Osteocyte (in vitro differentiated cells): ENCODE results near the gene ZFP62. TPM values are rescaled to one million over a fixed set of nuclear protein-coding genes. Genes with fewer than 3 reads are reported as not detected.

Source experiments
- DNase-seq: peaks from one replicate; pipeline ENCODE4 v3.0.0; 2021; ENCODE audit warnings: mixed read lengths; ENCODE audit not compliant: unreplicated experiment; ENCODE audit errors: extremely low spot score
- H3K27ac Mint-ChIP-seq: one replicate; pipeline ENCODE4 v1.8.0; 2021; ENCODE audit warnings: mild to moderate bottlenecking, mixed read lengths; ENCODE audit not compliant: unreplicated experiment
- H3K27me3 Mint-ChIP-seq: one replicate; pipeline ENCODE4 v1.8.0; 2021; ENCODE audit warnings: mixed read lengths; ENCODE audit not compliant: unreplicated experiment
- H3K36me3 Mint-ChIP-seq: one replicate; pipeline ENCODE4 v1.8.0; 2021; ENCODE audit warnings: mixed read lengths; ENCODE audit not compliant: unreplicated experiment
- H3K4me1 Mint-ChIP-seq: one replicate; pipeline ENCODE4 v1.8.0; 2021; ENCODE audit warnings: mixed read lengths; ENCODE audit not compliant: unreplicated experiment
- H3K4me3 Mint-ChIP-seq: one replicate; pipeline ENCODE4 v1.8.0; 2021; ENCODE audit warnings: mild to moderate bottlenecking, moderate library complexity, mixed read lengths; ENCODE audit not compliant: unreplicated experiment
- H3K9me3 Mint-ChIP-seq: one replicate; pipeline ENCODE4 v1.8.0; 2021; ENCODE audit warnings: mixed read lengths; ENCODE audit not compliant: unreplicated experiment
- CTCF ChIP-seq: fragments of 200-600 bp; sonication (generic); IDR thresholded peaks from 2 replicates; pipeline ENCODE4 v1.5.0; 2021; ENCODE audit warnings: antibody characterized with exemption, mild to moderate bottlenecking, moderate library complexity
- total RNA-seq: library from RNA; stranded (reverse); gene quantifications from 2 replicates; pipeline ENCODE4 v1.2.1, GENCODE V29; 2021

Gene ZFP62
- total RNA-seq, 1 donor from 2014 or later, result 21.7 TPM

GRCh38 chr5:180839227-180839626 is 21.8 kb downstream of the ZFP62 start:
- DNase-seq, result no peak
- Mint-ChIP-seq H3K4me3 (no peak overlapping the region), H3K27ac (no peak overlapping the region), H3K4me1 (no peaks in the 10 kb centered on the region), H3K27me3 (no peaks in the 10 kb centered on the region), H3K9me3 (peaks cover 15% of the 10 kb centered on the region), H3K36me3 (peaks cover 5% of the 10 kb centered on the region)
- no peak for TF ChIP-seq CTCF

DNA sequence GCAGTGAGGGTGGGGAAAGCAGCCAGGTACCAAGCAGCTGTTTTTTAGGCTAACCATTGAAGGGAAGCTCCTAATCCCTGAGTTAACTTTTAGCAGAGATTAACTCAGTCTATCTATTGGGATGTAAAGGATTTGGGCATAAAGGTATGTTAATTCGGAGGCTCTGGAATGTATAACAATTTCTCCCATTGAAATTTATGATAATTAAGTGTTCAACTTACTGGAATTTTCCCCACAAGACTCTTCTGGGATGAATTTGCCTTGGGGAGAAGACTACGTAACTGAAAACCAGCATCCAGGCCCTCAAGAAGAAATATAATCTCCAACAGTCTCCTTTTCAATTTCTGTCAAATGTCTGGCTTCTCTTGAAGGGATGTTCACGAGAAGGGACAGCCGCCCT is 23.6 kb downstream of the ZFP62 start:
- peaks cover 15% of the 10 kb centered on the region for H3K9me3 Mint-ChIP-seq
- H3K4me3 Mint-ChIP-seq, result no peak overlapping the region
- peaks cover under 1% of the 10 kb centered on the region for H3K4me1 Mint-ChIP-seq
- TF ChIP-seq CTCF, result no peak
- H3K36me3 Mint-ChIP-seq, result peaks cover 5% of the 10 kb centered on the region
- DNase-seq, result no peak
- no peaks in the 10 kb centered on the region for H3K27me3 Mint-ChIP-seq
- no peak overlapping the region for H3K27ac Mint-ChIP-seq

DNA sequence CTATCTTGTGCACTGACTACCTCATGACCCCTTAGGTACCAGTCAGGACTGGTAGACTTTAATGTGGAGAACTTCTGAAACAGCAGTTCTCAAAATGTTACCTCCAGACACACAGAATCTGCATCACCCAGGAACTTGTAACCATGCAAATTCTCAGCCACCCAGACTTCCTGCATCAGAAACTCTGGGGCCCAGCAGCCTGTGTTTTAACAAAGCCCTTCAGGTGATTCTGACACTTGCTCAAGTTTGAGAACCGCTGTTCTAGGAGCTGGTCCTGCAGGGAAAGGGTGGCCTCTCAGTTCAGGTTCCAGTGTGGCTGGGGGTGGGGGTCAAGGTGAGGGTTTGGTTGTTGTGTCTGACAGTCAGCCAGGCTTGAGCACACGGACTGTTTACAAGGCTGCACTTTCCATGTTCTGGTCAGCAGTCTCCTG is 28.4 kb downstream of the ZFP62 start:
- TF ChIP-seq CTCF, result no peak
- Mint-ChIP-seq H3K4me3 (peak overlapping the region; percentile 87), H3K36me3 (peaks cover 13% of the 10 kb centered on the region), H3K27ac (peak overlapping the region; percentile 94), H3K9me3 (peaks cover 12% of the 10 kb centered on the region), H3K27me3 (no peaks in the 10 kb centered on the region), H3K4me1 (peaks cover 19% of the 10 kb centered on the region)
- no peak for DNase-seq

DNA sequence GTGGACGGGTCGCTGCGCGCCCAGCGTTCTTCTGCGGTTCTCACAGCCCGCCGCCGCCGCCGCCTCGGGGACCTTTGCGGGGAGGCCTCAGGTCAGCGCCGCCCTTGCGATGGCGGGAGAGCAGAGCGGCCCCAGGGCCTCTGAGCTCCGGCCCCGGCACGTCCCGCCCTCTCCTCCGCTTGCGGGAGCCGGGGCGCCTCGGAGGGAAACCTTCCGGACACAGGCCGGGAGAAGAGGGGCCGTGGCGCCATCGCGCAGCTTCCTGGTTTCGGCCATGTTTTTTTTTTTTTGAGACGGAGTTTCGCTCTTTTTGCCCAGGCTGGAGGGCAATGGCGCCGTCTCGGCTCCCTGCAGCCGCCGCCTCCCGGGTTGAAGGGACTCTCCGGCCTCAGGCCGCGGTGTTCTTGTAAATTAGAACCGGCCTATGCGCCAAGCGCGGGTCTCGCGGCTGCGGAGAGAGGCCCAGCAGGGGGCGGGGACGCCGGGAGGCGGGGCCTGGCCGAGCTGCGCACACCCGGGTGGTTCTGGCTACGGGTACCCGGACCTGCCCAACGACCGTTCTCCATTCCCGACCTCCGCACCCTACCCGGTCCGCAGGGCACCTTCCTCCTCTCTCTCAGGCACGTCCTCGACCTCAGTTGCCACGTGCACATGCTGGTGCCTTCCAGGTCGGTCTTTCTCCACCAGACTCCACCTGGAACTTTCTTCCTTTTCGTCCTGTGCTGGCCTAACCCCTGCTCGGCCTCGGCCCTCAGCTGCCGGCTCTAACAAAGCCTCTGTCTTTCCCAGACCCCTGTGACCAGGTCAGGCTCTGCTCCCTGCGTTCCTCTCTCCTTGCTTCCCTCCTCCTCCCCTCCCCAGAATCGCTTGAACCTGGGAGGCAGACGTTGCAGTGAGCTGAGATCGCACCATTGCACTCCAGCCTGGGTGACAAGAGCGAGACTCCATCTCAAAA is 29.7 kb downstream of the ZFP62 start:
- Mint-ChIP-seq H3K9me3 (peaks cover 12% of the 10 kb centered on the region), H3K27me3 (no peaks in the 10 kb centered on the region), H3K4me3 (peak overlapping the region; percentile 87), H3K4me1 (peaks cover 19% of the 10 kb centered on the region), H3K36me3 (peaks cover 13% of the 10 kb centered on the region), H3K27ac (peak overlapping the region; percentile 94)
- TF ChIP-seq CTCF, result peak; percentile 5
- DNase-seq, result peak; percentile 91
